ENCODE measurements around the gene GAS2L3. TPM values are rescaled to one million over a fixed set of nuclear protein-coding genes. Genes with fewer than 3 reads are reported as not detected.

The GAS2L3 gene
- polyA plus RNA-seq, 1 of the 3 experiments (the other 2 are of a cell fraction) = 1.6 TPM

DNA sequence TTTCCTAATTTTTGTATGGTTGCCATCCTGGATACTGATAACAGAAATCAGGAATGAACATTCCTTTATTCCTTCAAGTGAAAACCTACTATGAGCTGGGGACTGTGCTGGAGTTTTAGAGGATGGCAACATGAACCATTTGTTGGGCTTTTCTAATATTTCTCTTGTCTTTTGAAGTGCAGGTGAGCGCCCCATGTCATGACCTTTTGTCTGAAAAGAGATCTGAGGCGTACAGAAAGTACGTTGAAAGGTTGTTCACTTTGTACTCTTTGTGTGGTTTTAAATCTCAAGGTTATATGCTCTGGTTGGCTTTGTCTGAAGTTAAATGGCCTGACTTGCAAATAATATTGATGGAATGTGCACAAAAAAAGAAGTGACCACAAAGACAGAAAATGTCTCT, 79.0 kb downstream of the GAS2L3 start (continued):
- no peak for TF ChIP-seq RFX5 (IDR thresholded peaks at IDR 0.05; ENCODE audit: low read length)

DNA sequence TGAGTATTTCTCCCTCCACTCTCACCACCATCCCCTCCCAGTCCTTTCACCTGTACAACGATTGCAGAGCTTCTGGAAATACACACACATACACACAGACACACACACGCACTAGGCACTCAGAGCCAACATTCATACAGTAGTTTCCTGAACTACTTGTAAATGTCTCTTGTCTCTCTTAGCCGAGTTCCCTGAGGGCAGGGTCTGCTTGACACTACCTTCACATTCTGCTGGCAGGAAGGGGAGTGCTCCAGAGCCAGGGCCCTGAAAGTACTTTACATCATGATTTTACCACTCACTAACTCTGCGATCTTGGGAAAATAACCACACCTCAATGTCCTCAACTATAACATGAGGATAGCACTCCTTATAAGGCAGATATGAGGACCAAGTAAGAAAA, 82.7 kb downstream of the GAS2L3 start:
- H3K9me2 ChIP-seq = no peaks in the 10 kb centered on the region
- no peaks in the 10 kb centered on the region for H3K36me3 ChIP-seq (replicated peaks in 1 of 2; ENCODE audit: control insufficient read depth in 1 of 2, insufficient read depth in 2 of 2, low read length in 1 of 2)
- no peak overlapping the region for H3K9ac ChIP-seq
- H3F3A ChIP-seq (replicated peaks; ENCODE audit: insufficient read depth) = no peaks in the 10 kb centered on the region
- ChIA-PET CTCF (interaction anchor here (0.6 kb wide), 1 partner anchor 527 kb away, joined by 4 read pairs; no protein-coding TSS in a partner anchor), POLR2A (no interaction called here)
- H3K27ac ChIP-seq (ENCODE audit: low read depth in 2 of 2, low read length in 1 of 2) = no peak overlapping the region
- no peaks in the 10 kb centered on the region; a peak in 1 of 4 replicates for H3K4me1 ChIP-seq (ENCODE audit: control insufficient read depth in 1 of 2, insufficient read depth in 2 of 2, low read depth in 1 of 2, low read length in 1 of 2)
- no peak overlapping the region for H3K4me3 ChIP-seq (ENCODE audit: low read depth in 2 of 2, low read length in 1 of 2)
- H3K9me3 ChIP-seq = no peaks in the 10 kb centered on the region
- no peaks in the 10 kb centered on the region for H4K20me1 ChIP-seq (ENCODE audit: insufficient read depth)
- H2AFZ ChIP-seq (ENCODE audit: low read depth) = no peak overlapping the region
- TF ChIP-seq GABPA (IDR thresholded peaks at IDR 0.05; ENCODE audit: low read depth) = no peak
- no peak for TF ChIP-seq FOSL2 (IDR thresholded peaks at IDR 0.05; ENCODE audit: borderline replicate concordance, low read depth)
- no peak for TF ChIP-seq EZH2phosphoT487 (IDR thresholded peaks at IDR 0.05; ENCODE audit: borderline replicate concordance, low read depth)
- no peak for TF ChIP-seq SIN3A (IDR thresholded peaks at IDR 0.05; ENCODE audit: borderline replicate concordance, low read depth, low read length)
- TF ChIP-seq, protein P1, sequence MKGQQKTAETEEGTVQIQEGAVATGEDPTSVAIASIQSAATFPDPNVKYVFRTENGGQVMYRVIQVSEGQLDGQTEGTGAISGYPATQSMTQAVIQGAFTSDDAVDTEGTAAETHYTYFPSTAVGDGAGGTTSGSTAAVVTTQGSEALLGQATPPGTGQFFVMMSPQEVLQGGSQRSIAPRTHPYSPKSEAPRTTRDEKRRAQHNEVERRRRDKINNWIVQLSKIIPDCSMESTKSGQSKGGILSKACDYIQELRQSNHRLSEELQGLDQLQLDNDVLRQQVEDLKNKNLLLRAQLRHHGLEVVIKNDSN (IDR thresholded peaks at IDR 0.05; ENCODE audit: borderline replicate concordance, low read depth) = no peak
- no peak for TF ChIP-seq MEF2A (IDR thresholded peaks at IDR 0.05; ENCODE audit: borderline replicate concordance, low read depth)
- no peak for TF ChIP-seq TEAD4 (IDR thresholded peaks at IDR 0.05; ENCODE audit: borderline replicate concordance, insufficient read depth)
- TF ChIP-seq, protein P2, sequence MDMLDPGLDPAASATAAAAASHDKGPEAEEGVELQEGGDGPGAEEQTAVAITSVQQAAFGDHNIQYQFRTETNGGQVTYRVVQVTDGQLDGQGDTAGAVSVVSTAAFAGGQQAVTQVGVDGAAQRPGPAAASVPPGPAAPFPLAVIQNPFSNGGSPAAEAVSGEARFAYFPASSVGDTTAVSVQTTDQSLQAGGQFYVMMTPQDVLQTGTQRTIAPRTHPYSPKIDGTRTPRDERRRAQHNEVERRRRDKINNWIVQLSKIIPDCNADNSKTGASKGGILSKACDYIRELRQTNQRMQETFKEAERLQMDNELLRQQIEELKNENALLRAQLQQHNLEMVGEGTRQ (IDR thresholded peaks at IDR 0.05; ENCODE audit: borderline replicate concordance, low read depth, low read length) = no peak
- no peak for TF ChIP-seq RFX5 (IDR thresholded peaks at IDR 0.05; ENCODE audit: low read length)
- TF ChIP-seq NFIC (IDR thresholded peaks at IDR 0.05; ENCODE audit: borderline replicate concordance) = no peak
- TF ChIP-seq EP300 (IDR thresholded peaks at IDR 0.05; ENCODE audit: borderline replicate concordance in 1 of 2, low read depth in 1 of 2, low read length in 1 of 2) = no peak
- TF ChIP-seq, protein P3, sequence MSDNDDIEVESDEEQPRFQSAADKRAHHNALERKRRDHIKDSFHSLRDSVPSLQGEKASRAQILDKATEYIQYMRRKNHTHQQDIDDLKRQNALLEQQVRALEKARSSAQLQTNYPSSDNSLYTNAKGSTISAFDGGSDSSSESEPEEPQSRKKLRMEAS (IDR thresholded peaks at IDR 0.05; ENCODE audit: low read depth) = no peak
- no peak for TF ChIP-seq YY1 (IDR thresholded peaks at IDR 0.05; ENCODE audit: low read depth)
- no peak for TF ChIP-seq RCOR1 (IDR thresholded peaks at IDR 0.05; ENCODE audit: low read length)
- no peak for TF ChIP-seq RXRA (IDR thresholded peaks at IDR 0.05; ENCODE audit: borderline replicate concordance, low read depth)
- TF ChIP-seq, protein P4, sequence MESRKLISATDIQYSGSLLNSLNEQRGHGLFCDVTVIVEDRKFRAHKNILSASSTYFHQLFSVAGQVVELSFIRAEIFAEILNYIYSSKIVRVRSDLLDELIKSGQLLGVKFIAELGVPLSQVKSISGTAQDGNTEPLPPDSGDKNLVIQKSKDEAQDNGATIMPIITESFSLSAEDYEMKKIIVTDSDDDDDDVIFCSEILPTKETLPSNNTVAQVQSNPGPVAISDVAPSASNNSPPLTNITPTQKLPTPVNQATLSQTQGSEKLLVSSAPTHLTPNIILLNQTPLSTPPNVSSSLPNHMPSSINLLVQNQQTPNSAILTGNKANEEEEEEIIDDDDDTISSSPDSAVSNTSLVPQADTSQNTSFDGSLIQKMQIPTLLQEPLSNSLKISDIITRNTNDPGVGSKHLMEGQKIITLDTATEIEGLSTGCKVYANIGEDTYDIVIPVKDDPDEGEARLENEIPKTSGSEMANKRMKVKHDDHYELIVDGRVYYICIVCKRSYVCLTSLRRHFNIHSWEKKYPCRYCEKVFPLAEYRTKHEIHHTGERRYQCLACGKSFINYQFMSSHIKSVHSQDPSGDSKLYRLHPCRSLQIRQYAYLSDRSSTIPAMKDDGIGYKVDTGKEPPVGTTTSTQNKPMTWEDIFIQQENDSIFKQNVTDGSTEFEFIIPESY (IDR thresholded peaks at IDR 0.05; ENCODE audit: borderline replicate concordance, low read depth) = no peak
- no peak overlapping the region for H3K4me2 ChIP-seq
- no peaks in the 10 kb centered on the region for H3K27me3 ChIP-seq (ENCODE audit: insufficient read depth)
- no peak for DNase-seq
- H3K79me2 ChIP-seq (ENCODE audit: insufficient read depth) = no peaks in the 10 kb centered on the region
- 25% methylated on average over 4 of the region's 4 CpGs for WGBS (ENCODE audit: low lambda C conversion rate)
